ENCODE data around the gene TMEM215.

Gene TMEM215

GRCh38 chr9:32801530-32801929 lies 18.2 kb downstream of the TMEM215 start:
- Histone ChIP-seq H3K4me3 (no peak overlapping the region), H3K27ac (no peak overlapping the region)
- TF ChIP-seq CTCF (IDR thresholded peaks at IDR 0.05) = no peak
- no peak for DNase-seq (ENCODE audit: low spot score)

GRCh38 chr9:32807217-32807616 lies 23.9 kb downstream of the TMEM215 start:
- no peak for DNase-seq (ENCODE audit: low spot score)
- Histone ChIP-seq H3K27ac (no peak overlapping the region), H3K4me3 (no peak overlapping the region)
- TF ChIP-seq CTCF (IDR thresholded peaks at IDR 0.05) = no peak

GRCh38 chr9:32811246-32811645 lies 27.9 kb downstream of the TMEM215 start:
- DNase-seq (ENCODE audit: low spot score) = no peak
- Histone ChIP-seq H3K4me3 (no peak overlapping the region), H3K27ac (no peak overlapping the region)
- no peak for TF ChIP-seq CTCF (IDR thresholded peaks at IDR 0.05)

GRCh38 chr9:32820322-32820721 lies 37.0 kb downstream of the TMEM215 start:
- DNase-seq (ENCODE audit: low spot score) = no peak
- H3K4me3 ChIP-seq = no peak overlapping the region
- no peak for TF ChIP-seq CTCF (IDR thresholded peaks at IDR 0.05)
- H3K27ac ChIP-seq = no peak overlapping the region

- no peak overlapping the region for H3K27ac ChIP-seq
- TF ChIP-seq CTCF (IDR thresholded peaks at IDR 0.05) = no peak
- no peak for DNase-seq (ENCODE audit: low spot score)
- no peak overlapping the region for H3K4me3 ChIP-seq
These were observed 39.8 kb downstream of the TMEM215 start for GRCh38 chr9:32823101-32823500.

GRCh38 chr9:32823551-32823950 lies 40.2 kb downstream of the TMEM215 start:
- H3K4me3 ChIP-seq = no peak overlapping the region
- no peak for TF ChIP-seq CTCF (IDR thresholded peaks at IDR 0.05)
- no peak for DNase-seq (ENCODE audit: low spot score)
- no peak overlapping the region for H3K27ac ChIP-seq

GRCh38 chr9:32825203-32825602 lies 41.9 kb downstream of the TMEM215 start:
- no peak for DNase-seq (ENCODE audit: low spot score)
- no peak overlapping the region for H3K4me3 ChIP-seq
- no peak for TF ChIP-seq CTCF (IDR thresholded peaks at IDR 0.05)
- H3K27ac ChIP-seq = no peak overlapping the region

Measured in coronary artery (tissue), 2 donors.